HG03060 (cell line): ENCODE data around the gene BBLN.

ENCODE experiments used
- ATAC-seq: cut with Tn5 transposase; IDR thresholded peaks from one replicate; pipeline ENCODE4 v1.9.1; 2021; ENCODE audit warnings: low read depth, moderate number of reproducible peaks; ENCODE audit not compliant: unreplicated experiment

Gene BBLN

GRCh38 chr9:128206916-128207910, 47.1 kb downstream of the BBLN start:
- ATAC-seq, result no peak

DNA sequence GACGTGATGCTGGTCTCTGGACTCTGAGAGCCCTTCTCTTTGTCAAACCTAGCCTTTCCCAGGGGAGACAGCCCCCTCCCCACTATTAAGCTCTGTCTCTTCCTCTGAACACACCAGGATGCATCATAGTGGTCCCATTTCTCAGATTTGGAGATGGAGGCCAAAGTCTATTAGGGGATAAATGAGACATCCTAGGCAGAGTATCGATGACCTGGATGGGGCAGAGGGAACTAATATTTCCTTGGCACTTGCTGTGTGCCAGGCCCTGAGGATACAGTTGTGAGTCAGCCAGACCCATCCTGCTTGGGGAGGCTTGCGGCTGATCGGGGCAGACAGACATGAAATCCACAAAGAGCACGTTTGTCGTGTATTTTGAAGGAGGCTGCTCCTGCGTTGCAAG, 48.3 kb downstream of the BBLN start:
- ATAC-seq, result no peak

DNA sequence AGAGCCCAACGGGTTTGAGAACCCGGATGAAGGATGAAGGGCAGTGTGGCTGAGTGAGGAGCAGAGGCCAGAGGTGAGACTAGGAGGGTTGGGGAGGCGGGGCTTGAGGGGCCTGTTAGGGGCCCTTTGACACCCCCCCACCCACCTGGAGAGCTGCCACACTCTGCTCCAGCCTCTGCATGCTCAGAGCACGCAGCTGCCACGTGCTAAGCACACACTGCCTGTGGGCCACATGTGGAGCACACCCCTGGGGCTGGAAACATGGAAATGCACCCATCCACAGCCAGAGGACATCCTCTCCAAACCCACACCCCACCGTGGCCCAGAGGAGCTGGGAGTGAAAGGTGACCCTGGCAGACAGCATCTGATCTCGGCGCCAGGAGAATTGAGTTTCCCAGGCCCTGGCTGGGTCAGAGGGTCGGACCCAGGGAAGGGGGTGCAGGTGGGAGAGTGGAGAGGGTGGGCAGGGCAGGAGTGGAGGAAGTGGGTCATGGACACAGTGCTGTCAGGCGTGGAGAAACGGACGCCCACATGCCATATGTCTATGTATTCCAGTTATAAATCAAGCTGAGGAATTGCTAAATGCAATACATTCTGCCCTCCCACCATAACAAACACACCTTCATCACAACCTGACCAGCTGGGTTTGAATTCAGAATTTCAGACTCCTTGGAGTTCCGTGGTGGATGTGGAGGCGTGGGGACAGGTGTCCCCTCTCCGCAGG, 49.0 kb downstream of the BBLN start:
- ATAC-seq, result no peak

GRCh38 chr9:128211186-128211980, 51.3 kb downstream of the BBLN start:
- no peak for ATAC-seq

DNA sequence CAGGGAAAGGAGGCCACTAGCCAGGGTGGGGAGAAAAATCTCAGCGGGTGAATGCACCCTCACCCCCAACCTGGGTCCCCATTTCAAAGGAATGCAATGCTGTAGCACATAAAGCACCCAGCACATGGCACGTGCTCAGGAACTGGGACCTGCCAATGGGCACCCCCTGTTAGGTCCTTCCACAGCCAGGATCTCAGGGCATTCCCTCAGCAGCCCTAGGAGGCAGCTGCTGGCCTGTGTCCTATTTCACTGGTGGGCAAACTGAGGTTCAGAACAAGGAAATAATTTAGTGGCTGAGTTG, 51.9 kb downstream of the BBLN start:
- ATAC-seq, result no peak
